OCI-LY1 (cell line): ENCODE measurements around the gene KCNJ9.

Experiments
- EZH2 ChIP-seq: fragments of 200-600 bp; sonication (generic), shearing (Covaris generic); IDR thresholded peaks from 2 replicates; pipeline ENCODE4 v1.8.0; 2017; ENCODE audit warnings: borderline replicate concordance, mixed run types, mild to moderate bottlenecking, antibody characterized with exemption, low read length, moderate library complexity, mixed read lengths
- TF ChIP-seq, protein P1 (sequence below): fragments of 200-600 bp; sonication (generic), shearing (Covaris generic); IDR thresholded peaks from 2 replicates; pipeline ENCODE4 v1.5.1; 2017; ENCODE audit warnings: mild to moderate bottlenecking, antibody characterized with exemption, low read length, moderate library complexity, mixed read lengths

- TF ChIP-seq, protein P1, sequence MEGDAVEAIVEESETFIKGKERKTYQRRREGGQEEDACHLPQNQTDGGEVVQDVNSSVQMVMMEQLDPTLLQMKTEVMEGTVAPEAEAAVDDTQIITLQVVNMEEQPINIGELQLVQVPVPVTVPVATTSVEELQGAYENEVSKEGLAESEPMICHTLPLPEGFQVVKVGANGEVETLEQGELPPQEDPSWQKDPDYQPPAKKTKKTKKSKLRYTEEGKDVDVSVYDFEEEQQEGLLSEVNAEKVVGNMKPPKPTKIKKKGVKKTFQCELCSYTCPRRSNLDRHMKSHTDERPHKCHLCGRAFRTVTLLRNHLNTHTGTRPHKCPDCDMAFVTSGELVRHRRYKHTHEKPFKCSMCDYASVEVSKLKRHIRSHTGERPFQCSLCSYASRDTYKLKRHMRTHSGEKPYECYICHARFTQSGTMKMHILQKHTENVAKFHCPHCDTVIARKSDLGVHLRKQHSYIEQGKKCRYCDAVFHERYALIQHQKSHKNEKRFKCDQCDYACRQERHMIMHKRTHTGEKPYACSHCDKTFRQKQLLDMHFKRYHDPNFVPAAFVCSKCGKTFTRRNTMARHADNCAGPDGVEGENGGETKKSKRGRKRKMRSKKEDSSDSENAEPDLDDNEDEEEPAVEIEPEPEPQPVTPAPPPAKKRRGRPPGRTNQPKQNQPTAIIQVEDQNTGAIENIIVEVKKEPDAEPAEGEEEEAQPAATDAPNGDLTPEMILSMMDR, result peak; percentile 94
- no peak for TF ChIP-seq EZH2
Measured at GRCh38 chr1:160101037-160101716, 19.8 kb downstream of the KCNJ9 start.
